ENCODE data around the gene PSAP. TPM values are rescaled to one million over a fixed set of nuclear protein-coding genes. Genes with fewer than 3 reads are reported as not detected.

PSAP gene
- total and polyA plus RNA-seq, 4 donors = 496 to 1,828 (median 1,097) TPM

GRCh38 chr10:71824333-71824732, 26.7 kb downstream of the PSAP start:
- Histone ChIP-seq H3K27me3 (ENCODE audit: control insufficient read depth in 3 of 3, insufficient read depth in 3 of 3, low read length in 2 of 3) (no peaks in the 10 kb centered on the region), H3K9ac (ENCODE audit: insufficient read depth in 1 of 2, low read length in 2 of 2) (no peak overlapping the region), H3K27ac (ENCODE audit: low read depth in 1 of 2, low read length in 1 of 2) (peak overlapping the region in 1 of 2 donors; percentile 16), H3K4me3 (no peak overlapping the region), H3K36me3 (ENCODE audit: control insufficient read depth in 4 of 4, insufficient read depth in 4 of 4, low read length in 4 of 4) (peaks cover 37 to 81% (median 55%) of the 10 kb centered on the region in 4 donors), H3K4me1 (ENCODE audit: control insufficient read depth in 5 of 5, insufficient read depth in 5 of 5, low read length in 5 of 5) (no peaks in the 10 kb centered on the region), H3K9me3 (ENCODE audit: control insufficient read depth in 4 of 4, insufficient read depth in 3 of 4, low read length in 3 of 4) (no peaks in the 10 kb centered on the region)
- TF ChIP-seq, protein P1, sequence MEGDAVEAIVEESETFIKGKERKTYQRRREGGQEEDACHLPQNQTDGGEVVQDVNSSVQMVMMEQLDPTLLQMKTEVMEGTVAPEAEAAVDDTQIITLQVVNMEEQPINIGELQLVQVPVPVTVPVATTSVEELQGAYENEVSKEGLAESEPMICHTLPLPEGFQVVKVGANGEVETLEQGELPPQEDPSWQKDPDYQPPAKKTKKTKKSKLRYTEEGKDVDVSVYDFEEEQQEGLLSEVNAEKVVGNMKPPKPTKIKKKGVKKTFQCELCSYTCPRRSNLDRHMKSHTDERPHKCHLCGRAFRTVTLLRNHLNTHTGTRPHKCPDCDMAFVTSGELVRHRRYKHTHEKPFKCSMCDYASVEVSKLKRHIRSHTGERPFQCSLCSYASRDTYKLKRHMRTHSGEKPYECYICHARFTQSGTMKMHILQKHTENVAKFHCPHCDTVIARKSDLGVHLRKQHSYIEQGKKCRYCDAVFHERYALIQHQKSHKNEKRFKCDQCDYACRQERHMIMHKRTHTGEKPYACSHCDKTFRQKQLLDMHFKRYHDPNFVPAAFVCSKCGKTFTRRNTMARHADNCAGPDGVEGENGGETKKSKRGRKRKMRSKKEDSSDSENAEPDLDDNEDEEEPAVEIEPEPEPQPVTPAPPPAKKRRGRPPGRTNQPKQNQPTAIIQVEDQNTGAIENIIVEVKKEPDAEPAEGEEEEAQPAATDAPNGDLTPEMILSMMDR (IDR thresholded peaks at IDR 0.05; ENCODE audit: control extremely low read depth, extremely low read depth) = no peak
- DNase-seq = no peak
- WGBS, 2 donors = 85 to 89% methylated on average over 3 of the region's 3 CpGs
- ATAC-seq (ENCODE audit: insufficient read depth, low FRiP score) = no peak

GRCh38 chr10:71823356-71823755, 27.7 kb downstream of the PSAP start:
- no peak overlapping the region for H3K9ac ChIP-seq (ENCODE audit: insufficient read depth in 1 of 2, low read length in 2 of 2)
- no peak overlapping the region for H3K27ac ChIP-seq (ENCODE audit: low read depth in 1 of 2, low read length in 1 of 2)
- no peaks in the 10 kb centered on the region for H3K4me1 ChIP-seq (ENCODE audit: control insufficient read depth in 5 of 5, insufficient read depth in 5 of 5, low read length in 5 of 5)
- TF ChIP-seq, protein P1 (IDR thresholded peaks at IDR 0.05; ENCODE audit: control extremely low read depth, extremely low read depth) = no peak
- no peaks in the 10 kb centered on the region for H3K9me3 ChIP-seq (ENCODE audit: control insufficient read depth in 4 of 4, insufficient read depth in 3 of 4, low read length in 3 of 4)
- no peak overlapping the region for H3K4me3 ChIP-seq
- no peak for DNase-seq
- peaks cover 37 to 84% (median 51%) of the 10 kb centered on the region in 4 donors for H3K36me3 ChIP-seq (ENCODE audit: control insufficient read depth in 4 of 4, insufficient read depth in 4 of 4, low read length in 4 of 4)
- no peak for ATAC-seq (ENCODE audit: insufficient read depth, low FRiP score)
- WGBS, 2 donors = 63 to 85% methylated on average over 4 of the region's 4 CpGs
- H3K27me3 ChIP-seq (ENCODE audit: control insufficient read depth in 3 of 3, insufficient read depth in 3 of 3, low read length in 2 of 3) = no peaks in the 10 kb centered on the region

DNA sequence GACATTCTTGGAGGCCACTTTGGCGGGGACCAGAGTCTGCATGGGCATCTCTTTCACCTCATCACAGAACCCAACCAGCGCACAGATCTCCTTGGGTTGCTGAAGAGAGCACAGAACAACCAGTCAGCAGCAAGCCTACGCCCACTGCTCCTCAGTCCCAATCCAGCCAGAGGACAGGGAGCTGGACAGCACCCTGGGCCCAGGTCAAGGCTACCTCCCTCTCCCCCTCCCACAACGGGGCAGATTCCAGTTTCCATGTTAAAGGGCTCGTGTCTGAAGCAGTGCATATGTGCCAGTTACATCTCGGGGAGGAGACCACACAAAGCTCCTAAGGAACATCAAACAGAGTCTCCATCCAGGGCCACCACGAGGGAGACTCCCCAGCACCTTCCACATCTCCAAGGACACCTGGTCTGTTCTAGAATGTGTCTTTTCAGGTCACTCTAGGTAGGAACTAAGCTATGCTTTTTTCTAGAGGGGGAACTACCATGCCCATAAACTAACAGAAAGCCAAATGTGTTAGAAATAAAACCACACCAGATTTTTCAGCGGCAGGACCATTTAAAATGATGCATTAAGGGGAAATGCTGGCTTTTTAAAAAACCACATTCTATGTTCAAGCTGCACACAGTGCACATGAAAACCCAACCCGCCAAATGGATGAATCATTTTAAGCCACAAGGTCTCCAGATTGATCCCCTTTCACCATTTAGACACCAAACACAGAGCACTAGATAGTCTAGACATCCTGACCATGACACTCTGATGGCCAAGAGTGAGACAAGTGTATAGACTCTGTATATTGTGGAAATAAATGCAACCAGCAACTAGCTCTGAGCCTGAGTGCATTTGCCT, 28.9 kb downstream of the PSAP start:
- ATAC-seq (ENCODE audit: insufficient read depth, low FRiP score) (no peak), DNase-seq (no peak)
- WGBS, 2 donors = 81 to 82% methylated on average over 9 of the region's 9 CpGs
- Histone ChIP-seq H3K9ac (ENCODE audit: insufficient read depth in 1 of 2, low read length in 2 of 2) (no peak overlapping the region), H3K4me1 (ENCODE audit: control insufficient read depth in 5 of 5, insufficient read depth in 5 of 5, low read length in 5 of 5) (no peaks in the 10 kb centered on the region), H3K27me3 (ENCODE audit: control insufficient read depth in 3 of 3, insufficient read depth in 3 of 3, low read length in 2 of 3) (no peaks in the 10 kb centered on the region), H3K9me3 (ENCODE audit: control insufficient read depth in 4 of 4, insufficient read depth in 3 of 4, low read length in 3 of 4) (no peaks in the 10 kb centered on the region), H3K27ac (ENCODE audit: low read depth in 1 of 2, low read length in 1 of 2) (no peak overlapping the region), H3K36me3 (ENCODE audit: control insufficient read depth in 4 of 4, insufficient read depth in 4 of 4, low read length in 4 of 4) (peaks cover 36 to 84% (median 45%) of the 10 kb centered on the region in 4 donors), H3K4me3 (no peak overlapping the region)
- TF ChIP-seq, protein P1 (IDR thresholded peaks at IDR 0.05; ENCODE audit: control extremely low read depth, extremely low read depth) = no peak
